Adipose tissue (tissue), 3 donors: ENCODE results near the gene FOXO3. TPM values are rescaled to one million over a fixed set of nuclear protein-coding genes. Genes with fewer than 3 reads are reported as not detected.

Experiments
- H3K27ac ChIP-seq: one replicate; pipeline ENCODE4 v1.5.1; 2013; ENCODE audit warnings: low read depth, low read length
- WGBS, 3 donors: extraction: QIAGEN DNeasy Blood & Tissue Kit; methylation state at CpG; one replicate each; pipeline ENCODE4 v1.1.7; 2013; 5-methylcytosine and 5-hydroxymethylcytosine counted together
- polyA plus RNA-seq, 3 donors: library from polyadenylated mRNA; stranded (reverse); fragments of 200-250 nt; gene quantifications; one replicate each; pipeline ENCODE4 v1.2.3, GENCODE V29; 2013
- donor health status: healthy with polysubstance abuse.
- donor health status: Bipolar disorder and iron deficiency.
- donor health status: healthy.

The FOXO3 gene
- polyA plus RNA-seq, 3 donors, result 23.2 to 30.3 (median 27.3) TPM

- no peak overlapping the region for H3K27ac ChIP-seq
- WGBS, 3 donors, result 50 to 71% (median 70%) methylated on average over 9 of the region's 9 CpGs
Observed at GRCh38 chr6:108587258-108588059, 26.7 kb downstream of the FOXO3 start.

GRCh38 chr6:108588586-108588985, 27.9 kb downstream of the FOXO3 start:
- peak overlapping the region; percentile 49 for H3K27ac ChIP-seq
- WGBS, 3 donors, result 36 to 79% (median 37%) methylated on average over 1 of the region's 1 CpG

GRCh38 chr6:108589244-108589791, 28.6 kb downstream of the FOXO3 start:
- 8 to 21% (median 11%) methylated on average over 6 of the region's 6 CpGs for WGBS, 3 donors
- H3K27ac ChIP-seq, result peak overlapping the region; percentile 49

- H3K27ac ChIP-seq, result peak overlapping the region; percentile 87
- 47 to 68% (median 47%) methylated on average over 8 of the region's 8 CpGs for WGBS, 3 donors
Observed at GRCh38 chr6:108591040-108591816, 30.5 kb downstream of the FOXO3 start.

- 35 to 62% (median 40%) methylated on average over 10 of the region's 10 CpGs for WGBS, 3 donors
- H3K27ac ChIP-seq, result peak overlapping the region; percentile 28
Observed at GRCh38 chr6:108592371-108593337, 31.9 kb downstream of the FOXO3 start.

- 39 to 60% (median 42%) methylated on average over 1 of the region's 1 CpG for WGBS, 3 donors
Observed at GRCh38 chr6:108594151-108594550, 33.4 kb downstream of the FOXO3 start.

GRCh38 chr6:108594640-108595039, 33.9 kb downstream of the FOXO3 start:
- no peak overlapping the region for H3K27ac ChIP-seq
- 34 to 79% (median 67%) methylated on average over 4 of the region's 4 CpGs for WGBS, 3 donors

More at GRCh38 chr6:108594151-108594550, 33.4 kb downstream of the FOXO3 start:
- no peak overlapping the region for H3K27ac ChIP-seq

- no peak overlapping the region for H3K27ac ChIP-seq
Observed at GRCh38 chr6:108596956-108597355, 36.2 kb downstream of the FOXO3 start.

GRCh38 chr6:108597572-108598304, 37.0 kb downstream of the FOXO3 start:
- no peak overlapping the region for H3K27ac ChIP-seq
- WGBS, 3 donors, result 70 to 86% (median 72%) methylated on average over 5 of the region's 5 CpGs

- 65 to 87% (median 69%) methylated on average over 2 of the region's 2 CpGs for WGBS, 3 donors
- H3K27ac ChIP-seq, result no peak overlapping the region
Observed at GRCh38 chr6:108598305-108598863, 37.7 kb downstream of the FOXO3 start.

- H3K27ac ChIP-seq, result no peak overlapping the region
- 95 to 97% (median 95%) methylated on average over 5 of the region's 5 CpGs for WGBS, 3 donors
Observed at GRCh38 chr6:108604156-108604555, 43.4 kb downstream of the FOXO3 start.

- WGBS, 3 donors, result 36 to 71% (median 67%) methylated on average over 3 of the region's 3 CpGs
Observed at GRCh38 chr6:108606250-108606690, 45.6 kb downstream of the FOXO3 start.

GRCh38 chr6:108608453-108609275, 47.9 kb downstream of the FOXO3 start:
- no peak overlapping the region for H3K27ac ChIP-seq
- 68 to 74% (median 72%) methylated on average over 7 of the region's 7 CpGs for WGBS, 3 donors

More at GRCh38 chr6:108606250-108606690, 45.6 kb downstream of the FOXO3 start:
- no peak overlapping the region for H3K27ac ChIP-seq

- no peak overlapping the region for H3K27ac ChIP-seq
- WGBS, 3 donors, result 89 to 95% (median 93%) methylated on average over 5 of the region's 5 CpGs
Observed at GRCh38 chr6:108609276-108609769, 48.6 kb downstream of the FOXO3 start.

GRCh38 chr6:108610270-108610839, 49.6 kb downstream of the FOXO3 start:
- no peak overlapping the region for H3K27ac ChIP-seq
- 62 to 74% (median 69%) methylated on average over 3 of the region's 3 CpGs for WGBS, 3 donors
